ENCODE results near the gene SYCP3.
"Not testable (repeated sequence)": the region's sequence is repeated elsewhere in the genome, so short reads cannot be mapped to it uniquely, and the experiment has no call there.

The SYCP3 gene

DNA sequence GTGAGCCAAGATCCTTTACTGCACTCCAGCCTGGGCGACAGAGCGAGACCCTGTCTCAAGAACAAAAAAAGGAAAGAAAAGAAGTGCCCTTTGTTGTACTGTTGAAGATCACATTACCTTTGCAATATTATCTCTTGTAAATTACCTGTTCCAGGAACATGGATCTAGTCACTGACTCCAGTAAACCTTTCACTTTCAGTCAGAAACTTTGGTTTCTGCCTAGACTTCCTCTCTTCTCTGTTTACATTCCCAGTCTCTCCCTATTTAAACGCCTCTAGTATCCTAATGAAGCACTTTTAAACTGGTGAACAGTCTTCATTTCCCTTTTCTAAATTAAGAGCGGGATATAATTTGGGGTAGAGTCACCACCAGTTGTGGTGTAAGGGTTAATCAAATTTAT lies 29.0 kb downstream of the SYCP3 start:
- ATAC-seq, result no peak

DNA sequence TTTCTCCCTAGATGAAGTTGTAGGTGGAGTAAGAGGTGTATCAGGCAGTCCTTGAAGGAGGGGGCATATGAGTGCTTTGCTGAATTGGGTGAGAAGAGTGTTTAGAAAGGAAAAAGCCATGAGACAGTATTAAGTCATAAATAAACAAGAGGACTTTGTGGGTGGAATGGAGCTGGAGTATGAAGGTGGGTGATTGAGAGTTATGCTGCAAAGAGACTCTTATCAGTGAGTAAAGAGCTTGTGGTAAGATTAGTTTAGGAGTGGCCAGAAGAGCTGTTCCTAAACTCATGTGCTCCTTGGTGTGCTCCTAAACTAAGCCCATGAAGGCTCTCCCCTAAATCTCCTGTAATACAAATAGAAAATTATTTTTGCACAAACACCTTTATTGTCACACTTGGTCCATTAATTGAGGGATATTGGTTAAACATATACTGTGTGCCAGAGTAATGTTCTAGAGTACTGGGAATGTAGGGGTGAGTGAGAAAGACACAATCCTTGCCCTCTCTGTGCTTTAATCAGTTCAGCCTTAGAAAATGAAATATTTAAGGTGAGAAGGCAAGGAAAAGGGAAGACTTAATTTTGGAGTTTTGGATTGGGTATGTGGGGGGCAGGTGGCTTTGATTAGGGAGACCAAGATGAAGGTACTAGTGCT lies 32.0 kb downstream of the SYCP3 start:
- no peak for ATAC-seq

GRCh38 chr12:101706403-101706802 lies 32.9 kb downstream of the SYCP3 start:
- no peak for ATAC-seq

- ATAC-seq, result no peak
These were observed 35.8 kb downstream of the SYCP3 start for GRCh38 chr12:101703487-101703886.

- no peak for ATAC-seq
These were observed 38.9 kb downstream of the SYCP3 start for GRCh38 chr12:101700299-101700820.

GRCh38 chr12:101698800-101699347 lies 40.4 kb downstream of the SYCP3 start:
- no peak for ATAC-seq

DNA sequence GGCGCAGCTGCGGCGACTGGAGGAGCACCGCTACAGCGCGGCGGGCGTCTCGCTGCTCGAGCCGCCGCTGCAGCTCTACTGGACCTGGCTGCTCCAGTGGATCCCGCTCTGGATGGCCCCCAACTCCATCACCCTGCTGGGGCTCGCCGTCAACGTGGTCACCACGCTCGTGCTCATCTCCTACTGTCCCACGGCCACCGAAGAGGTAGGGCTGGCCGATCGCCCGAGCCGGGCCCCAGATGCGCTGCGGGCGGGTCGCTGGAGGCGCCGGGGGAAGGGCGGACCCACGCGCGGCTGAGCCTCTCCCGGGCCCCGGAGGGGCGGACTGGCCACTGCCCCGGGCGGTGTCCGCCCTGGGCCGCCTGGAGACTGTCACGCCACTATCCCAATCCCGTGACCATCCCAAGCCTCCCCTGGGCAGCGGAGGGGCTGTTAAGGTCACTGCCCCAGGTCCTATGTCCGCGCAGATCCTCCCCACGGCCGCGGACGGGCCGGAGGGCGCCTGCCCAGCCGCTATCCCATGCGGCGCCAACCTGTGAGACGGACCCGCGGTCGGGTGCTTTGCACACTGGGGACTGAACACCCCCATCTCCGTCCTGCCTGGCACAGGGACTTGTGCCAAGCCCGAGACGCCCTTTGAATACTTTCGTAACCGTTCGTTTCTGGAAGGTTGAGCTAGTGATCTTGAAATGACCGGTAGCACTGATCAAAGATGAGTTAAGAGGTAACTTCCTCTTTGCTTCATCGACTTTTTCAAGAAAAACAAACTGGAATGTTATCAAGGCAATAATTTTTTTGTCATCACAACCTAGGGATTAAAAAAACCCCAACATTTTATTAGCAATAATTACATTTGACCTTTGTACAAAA lies 41.1 kb downstream of the SYCP3 start:
- peak; percentile 14 to 21 for ATAC-seq

- ATAC-seq, result peak; percentile 69 to 79
These were observed 41.9 kb downstream of the SYCP3 start, which contains the start of gene CHPT1 for GRCh38 chr12:101697197-101697929. Gene CHPT1 (plus strand): TSS chr12:101697640. CDS start chr12:101697862, 222 bp downstream.

DNA sequence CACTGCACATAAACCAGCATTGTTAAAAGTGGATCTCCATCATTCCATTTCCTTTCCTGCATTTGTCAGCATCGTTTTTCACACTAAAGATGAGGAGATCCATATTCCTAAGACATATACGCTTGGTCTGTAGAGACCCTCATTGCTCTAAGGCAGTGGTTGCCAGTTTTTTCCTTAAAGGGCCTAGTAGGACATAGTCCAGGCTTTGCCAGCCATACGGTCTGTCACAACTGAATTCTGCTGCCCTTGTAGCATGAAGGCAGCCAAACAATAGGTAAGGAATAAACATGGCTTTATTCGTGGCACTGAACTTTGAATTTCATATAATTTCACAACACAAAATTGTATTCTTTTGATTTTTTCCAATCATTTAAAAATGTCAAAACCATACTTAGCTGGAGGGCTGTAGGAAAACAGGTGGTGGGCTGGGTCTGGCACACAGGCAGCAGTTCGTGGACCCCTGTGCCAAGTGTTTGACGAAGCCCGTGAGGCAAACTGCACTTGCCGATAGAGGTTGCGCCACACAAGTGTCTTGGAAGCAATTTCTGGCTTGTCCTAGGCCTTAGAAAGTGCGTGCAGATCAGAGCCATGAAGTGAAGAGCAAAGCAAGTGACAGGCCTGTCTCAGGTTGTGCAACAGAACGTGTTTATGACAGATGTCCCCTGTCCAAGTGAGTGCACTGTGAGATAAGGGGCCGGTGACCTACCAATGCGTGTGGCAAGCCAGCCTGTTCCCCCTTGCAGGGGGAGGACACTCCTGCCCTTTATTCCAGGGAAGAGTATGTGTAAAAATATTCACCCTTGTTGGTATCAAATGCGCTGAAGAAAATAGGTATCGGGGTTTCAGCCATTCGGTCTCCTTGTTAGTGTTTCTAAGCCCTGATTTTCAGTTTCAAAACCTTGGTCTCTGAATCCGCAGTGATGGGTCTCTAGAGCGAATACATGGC lies 42.7 kb downstream of the SYCP3 start:
- peak; percentile 5 to 18 for ATAC-seq

DNA sequence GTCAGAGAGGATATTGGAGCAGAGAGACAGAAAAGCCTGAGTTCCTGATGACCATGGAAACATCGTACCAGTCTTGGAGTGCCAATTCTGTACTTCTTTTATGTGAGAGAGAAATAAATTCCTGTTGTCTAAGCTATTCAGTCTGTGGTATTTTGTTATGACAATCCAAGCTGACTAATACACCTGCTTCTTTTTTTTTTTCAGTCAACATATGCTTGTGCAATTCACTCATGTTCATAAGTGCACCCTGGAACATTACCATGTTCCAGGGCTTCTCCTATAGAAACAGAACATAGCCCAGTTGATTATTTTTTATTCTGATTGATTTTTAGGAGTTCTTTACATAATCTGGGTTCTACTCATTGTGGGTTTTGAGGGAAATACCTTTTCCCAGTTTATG lies 43.6 kb downstream of the SYCP3 start:
- no peak for ATAC-seq

- no peak for ATAC-seq
These were observed 44.3 kb downstream of the SYCP3 start for GRCh38 chr12:101694986-101695385.

- no peak for ATAC-seq
These were observed 44.9 kb downstream of the SYCP3 start for GRCh38 chr12:101694297-101694848.

GRCh38 chr12:101691503-101692096 lies 47.7 kb downstream of the SYCP3 start:
- no peak for ATAC-seq

DNA sequence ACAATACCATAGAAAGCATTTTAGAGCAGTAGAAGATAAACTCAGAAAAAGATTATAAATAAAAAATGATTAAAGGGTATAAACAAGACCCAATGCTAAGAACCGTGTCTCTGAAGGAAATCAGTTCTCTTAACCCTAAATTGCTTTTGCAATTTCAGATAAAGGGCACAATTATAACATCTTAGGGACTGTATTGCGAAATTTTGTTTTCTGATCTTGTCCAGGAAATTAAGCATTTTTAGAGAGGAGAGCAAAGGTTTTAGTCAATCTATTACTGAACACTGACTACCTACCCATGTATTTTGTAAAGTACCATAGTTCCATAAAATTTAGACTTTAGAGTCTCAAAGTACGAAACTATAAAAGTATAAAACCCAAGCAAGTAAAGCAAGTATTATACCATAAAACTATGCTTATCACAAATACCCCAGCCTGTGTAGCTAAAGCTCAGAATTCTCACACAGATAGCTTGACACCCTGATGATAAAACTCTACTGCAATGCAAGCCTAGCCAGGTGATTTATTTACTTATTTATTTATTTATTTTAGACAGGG lies 48.6 kb downstream of the SYCP3 start:
- no peak for ATAC-seq

- ATAC-seq, result no peak
These were observed 53.1 kb downstream of the SYCP3 start for GRCh38 chr12:101686176-101686575.

GRCh38 chr12:101685092-101685491 lies 54.2 kb downstream of the SYCP3 start:
- no peak for ATAC-seq

DNA sequence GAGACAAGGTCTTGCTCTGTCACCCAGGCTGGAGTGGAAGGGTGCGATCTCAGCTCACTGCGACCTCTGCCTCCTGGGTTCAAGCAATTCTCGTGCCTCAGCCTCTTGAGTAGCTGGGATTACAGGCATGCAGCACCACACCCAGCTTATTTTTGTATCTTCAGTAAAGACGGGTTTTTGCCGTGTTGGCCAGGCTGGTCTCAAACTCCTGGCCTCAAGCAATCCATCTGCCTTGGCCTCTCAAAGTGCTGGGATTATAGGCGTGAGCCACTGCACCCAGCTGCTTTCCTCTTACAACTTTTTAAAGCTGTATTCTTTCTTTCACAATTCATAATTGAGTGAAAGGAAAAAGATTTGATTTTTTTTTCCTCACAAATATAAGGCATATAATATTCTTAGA lies 57.6 kb downstream of the SYCP3 start:
- ATAC-seq, result not testable (repeated sequence)

DNA sequence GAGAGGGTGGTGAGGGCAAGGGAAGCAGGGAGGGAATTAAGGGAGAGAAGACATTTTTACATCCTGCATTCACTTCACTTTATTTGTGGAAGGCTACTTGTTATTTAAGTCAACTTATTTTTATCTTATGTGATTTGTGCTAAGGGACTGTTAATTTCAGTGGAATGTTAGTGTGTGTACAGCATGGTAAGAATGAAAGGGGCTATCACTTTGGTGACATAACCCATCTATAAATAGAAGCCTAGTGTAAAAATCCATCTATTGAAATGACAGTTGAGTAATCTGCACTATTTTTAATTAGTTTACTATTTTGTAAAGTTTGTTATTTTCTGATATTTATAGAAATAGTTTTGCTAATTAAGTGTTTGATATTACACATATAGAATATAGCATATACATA lies 58.6 kb downstream of the SYCP3 start:
- no peak for ATAC-seq

DNA sequence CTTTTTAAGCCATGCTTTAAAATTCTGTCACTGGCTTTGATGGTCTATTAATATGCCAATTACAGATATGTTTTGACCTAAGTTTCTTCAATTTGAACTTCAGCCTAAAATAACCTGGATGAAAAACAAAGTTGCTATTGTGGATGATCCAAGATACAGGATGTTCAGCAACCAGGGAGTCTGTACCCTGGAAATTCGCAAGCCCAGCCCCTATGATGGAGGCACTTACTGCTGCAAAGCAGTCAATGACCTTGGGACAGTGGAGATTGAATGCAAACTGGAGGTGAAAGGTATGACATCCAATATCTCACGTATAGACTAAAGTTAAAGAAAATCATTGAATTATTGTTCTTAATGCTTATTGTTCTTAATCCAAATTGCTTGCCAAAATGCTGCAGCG lies 59.0 kb downstream of the SYCP3 start:
- ATAC-seq, result no peak

Measured in activated CD4-positive, CD25-positive, alpha-beta regulatory T cell treated with anti-CD3 and anti-CD28 coated beads, Interleukin-2, amount 50 U/mL, for 24 hours (primary cell).